Epidermal melanocyte (primary cell): ENCODE data around the gene SCAF8.

Experiments
- DNase-seq: peaks from one replicate; pipeline ENCODE4 v3.0.0; 2011; ENCODE audit warnings: low spot score; ENCODE audit not compliant: insufficient read length

SCAF8 gene

GRCh38 chr6:154839546-154839945 is 106.3 kb downstream of the SCAF8 start:
- no peak for DNase-seq

GRCh38 chr6:154840363-154840762 is 107.1 kb downstream of the SCAF8 start:
- no peak for DNase-seq

- no peak for DNase-seq
Measured at GRCh38 chr6:154841109-154841508, 107.9 kb downstream of the SCAF8 start.

GRCh38 chr6:154842833-154843232 is 109.6 kb downstream of the SCAF8 start:
- DNase-seq = no peak

- DNase-seq = no peak
Measured at GRCh38 chr6:154847318-154847717, 114.1 kb downstream of the SCAF8 start.

GRCh38 chr6:154848580-154848979 is 115.4 kb downstream of the SCAF8 start:
- DNase-seq = no peak

- no peak for DNase-seq
Measured at GRCh38 chr6:154849475-154849874, 116.3 kb downstream of the SCAF8 start.

- no peak for DNase-seq
Measured at GRCh38 chr6:154852687-154853086, 119.5 kb downstream of the SCAF8 start.

GRCh38 chr6:154857529-154857928 is 124.3 kb downstream of the SCAF8 start:
- DNase-seq = no peak

- no peak for DNase-seq
Measured at GRCh38 chr6:154861825-154862224, 128.6 kb downstream of the SCAF8 start.

GRCh38 chr6:154862536-154862935 is 129.3 kb downstream of the SCAF8 start:
- no peak for DNase-seq

- DNase-seq = no peak
Measured at GRCh38 chr6:154864066-154864430, 130.8 kb downstream of the SCAF8 start.

GRCh38 chr6:154865291-154865690 is 132.1 kb downstream of the SCAF8 start:
- DNase-seq = no peak

- peak; percentile 29 for DNase-seq
Measured at GRCh38 chr6:154868143-154868594, 135.0 kb downstream of the SCAF8 start.

- DNase-seq = no peak
Measured at GRCh38 chr6:154872542-154873114, 139.4 kb downstream of the SCAF8 start.

- no peak for DNase-seq
Measured at GRCh38 chr6:154873546-154873945, 140.3 kb downstream of the SCAF8 start.

GRCh38 chr6:154874773-154875592 is 141.8 kb downstream of the SCAF8 start:
- no peak for DNase-seq

GRCh38 chr6:154876486-154877280 is 143.5 kb downstream of the SCAF8 start:
- no peak for DNase-seq

GRCh38 chr6:154878871-154879491 is 145.8 kb downstream of the SCAF8 start:
- no peak for DNase-seq

GRCh38 chr6:154882107-154882506 is 148.9 kb downstream of the SCAF8 start:
- DNase-seq = no peak
